GM19351 (cell line): ENCODE data around the gene RAB14.
"Not testable (repeated sequence)": the region's sequence is repeated elsewhere in the genome, so short reads cannot be mapped to it uniquely, and the experiment has no call there.

ENCODE experiments used
- ATAC-seq: cut with Tn5 transposase; IDR thresholded peaks from one replicate; pipeline ENCODE4 v1.9.1; 2021; ENCODE audit warnings: mild to moderate bottlenecking, moderate library complexity; ENCODE audit not compliant: unreplicated experiment

RAB14 gene

DNA sequence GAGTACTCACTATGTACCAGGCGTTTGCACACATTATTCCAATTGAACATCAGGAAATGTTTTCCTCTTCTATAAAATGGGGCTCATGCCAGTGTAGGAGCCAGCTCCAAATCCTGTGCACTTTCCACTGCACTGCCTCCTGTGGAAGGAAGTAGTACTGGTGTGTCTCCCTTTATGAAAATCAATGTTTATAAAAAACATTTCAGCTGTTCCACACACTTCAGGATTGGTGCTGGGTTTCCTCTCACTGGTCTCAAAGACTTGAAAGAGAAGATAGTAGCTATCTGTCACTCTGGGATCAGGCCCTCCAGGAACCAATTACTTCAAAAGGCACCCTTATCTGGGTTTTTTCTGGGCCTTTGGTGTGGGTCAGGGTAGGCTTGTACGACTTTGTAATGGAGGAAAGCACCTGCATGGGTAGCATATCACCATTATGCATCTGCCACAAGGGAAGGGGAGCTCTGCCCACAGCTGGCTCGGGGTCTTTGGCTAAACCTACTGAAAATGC, 32.5 kb downstream of the RAB14 start:
- ATAC-seq = no peak

DNA sequence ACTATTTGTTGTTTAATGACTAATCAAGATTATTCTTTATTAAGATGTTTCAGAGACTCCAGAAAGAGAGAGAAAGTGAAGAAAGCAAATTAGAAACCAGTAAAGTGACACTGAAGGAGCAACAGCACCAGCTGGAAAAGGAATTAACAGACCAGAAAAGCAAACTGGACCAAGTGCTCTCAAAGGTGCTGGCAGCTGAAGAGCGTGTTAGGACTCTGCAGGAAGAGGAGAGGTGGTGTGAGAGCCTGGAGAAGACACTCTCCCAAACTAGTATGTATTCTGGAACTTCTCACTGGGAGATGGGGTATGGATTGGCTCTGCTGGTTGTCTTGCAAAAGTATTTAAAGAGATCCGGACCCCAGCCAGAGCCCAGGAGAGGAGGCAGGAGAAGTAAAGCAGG, 33.6 kb downstream of the RAB14 start:
- ATAC-seq = no peak

DNA sequence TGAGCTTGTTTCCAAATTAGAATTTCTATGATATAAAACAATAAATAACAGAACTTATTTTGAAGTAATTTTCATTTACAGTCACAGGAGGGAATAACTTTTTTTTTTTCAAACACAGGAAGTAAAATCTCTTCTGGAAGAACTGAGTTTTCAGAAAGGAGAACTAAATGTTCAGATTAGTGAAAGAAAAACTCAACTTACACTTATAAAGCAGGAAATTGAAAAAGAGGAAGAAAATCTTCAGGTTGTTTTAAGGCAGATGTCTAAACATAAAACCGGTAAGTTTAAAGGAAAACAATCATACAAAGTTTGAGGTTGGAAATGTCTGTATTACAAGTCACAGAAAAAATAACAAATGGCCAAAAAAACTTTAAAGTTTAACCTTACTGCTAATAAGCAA, 41.6 kb downstream of the RAB14 start:
- no peak for ATAC-seq

DNA sequence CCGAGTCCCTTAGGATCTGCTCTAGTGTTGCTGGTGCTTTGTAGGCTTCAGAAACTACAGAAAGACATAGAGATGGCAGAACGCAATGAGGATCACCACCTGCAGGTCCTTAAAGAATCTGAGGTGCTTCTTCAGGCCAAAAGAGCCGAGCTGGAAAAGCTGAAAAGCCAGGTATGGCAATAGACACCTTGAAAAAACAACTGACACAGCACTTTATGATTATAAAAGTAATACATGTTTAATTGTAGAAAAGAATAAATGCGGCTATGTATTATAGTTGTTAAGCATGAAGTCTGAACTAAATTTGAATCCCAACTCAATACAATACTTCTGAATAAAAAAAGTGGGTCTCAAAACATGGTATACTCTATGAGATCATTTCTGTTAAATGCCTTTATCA, 43.7 kb downstream of the RAB14 start:
- ATAC-seq = no peak

DNA sequence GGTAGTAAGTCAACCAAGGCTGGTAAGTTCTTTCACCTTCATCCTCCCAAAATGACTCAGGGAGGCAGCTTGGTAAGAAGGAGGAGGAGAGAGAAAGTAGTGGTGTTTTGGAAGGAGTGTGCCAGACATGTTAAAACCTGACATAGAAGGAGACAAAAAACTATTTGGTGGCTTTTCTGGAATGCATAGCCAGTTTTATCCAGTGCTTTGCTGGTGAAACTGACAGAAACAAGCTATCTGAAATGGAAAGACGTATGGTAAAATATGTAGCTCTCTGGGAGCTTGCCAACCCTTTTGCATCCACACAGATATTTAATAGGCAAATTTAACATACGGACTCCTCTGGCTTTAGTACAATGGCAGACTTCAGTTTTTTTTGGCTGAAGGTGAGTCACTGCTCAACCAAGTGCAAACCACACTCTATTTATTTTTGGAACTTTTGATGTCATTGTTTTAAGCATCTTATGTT, 45.4 kb downstream of the RAB14 start:
- ATAC-seq = peak; percentile 87

DNA sequence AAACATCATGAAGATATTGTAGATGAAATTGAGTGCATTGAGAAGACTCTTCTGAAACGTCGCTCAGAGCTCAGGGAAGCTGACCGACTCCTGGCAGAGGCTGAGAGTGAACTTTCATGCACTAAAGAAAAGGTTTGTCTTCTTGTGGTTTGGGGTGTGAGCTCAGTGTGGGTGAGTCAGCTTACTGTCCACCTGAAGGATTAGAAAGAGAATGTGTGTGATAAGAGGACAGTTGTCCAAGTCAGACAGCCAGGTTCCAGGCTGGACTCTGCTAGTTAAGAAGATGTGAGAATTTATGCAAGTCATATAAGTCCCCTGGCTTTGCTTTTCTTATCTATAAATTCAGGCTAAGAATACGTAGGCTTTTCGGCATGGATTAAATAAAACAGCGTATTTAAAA, 46.9 kb downstream of the RAB14 start:
- ATAC-seq = no peak

DNA sequence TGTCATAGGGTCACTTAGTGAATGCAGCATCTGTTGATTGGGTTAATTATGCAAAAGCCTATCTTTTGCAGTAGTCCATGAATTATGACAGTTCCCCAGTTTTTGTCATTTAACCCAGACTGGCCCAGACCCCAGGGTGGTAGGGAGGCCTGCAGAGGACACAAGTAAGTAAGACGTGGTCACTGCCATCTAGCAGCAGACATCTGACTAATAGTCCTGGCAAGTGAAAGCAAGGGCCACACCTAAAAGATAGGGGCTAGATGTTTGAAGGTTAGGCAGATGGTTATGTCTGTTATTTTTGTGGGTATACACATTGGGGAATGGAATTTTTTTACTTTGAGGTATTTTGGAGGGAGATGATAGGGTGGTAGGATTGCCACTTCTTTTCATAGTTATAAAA, 48.0 kb downstream of the RAB14 start:
- ATAC-seq = no peak

DNA sequence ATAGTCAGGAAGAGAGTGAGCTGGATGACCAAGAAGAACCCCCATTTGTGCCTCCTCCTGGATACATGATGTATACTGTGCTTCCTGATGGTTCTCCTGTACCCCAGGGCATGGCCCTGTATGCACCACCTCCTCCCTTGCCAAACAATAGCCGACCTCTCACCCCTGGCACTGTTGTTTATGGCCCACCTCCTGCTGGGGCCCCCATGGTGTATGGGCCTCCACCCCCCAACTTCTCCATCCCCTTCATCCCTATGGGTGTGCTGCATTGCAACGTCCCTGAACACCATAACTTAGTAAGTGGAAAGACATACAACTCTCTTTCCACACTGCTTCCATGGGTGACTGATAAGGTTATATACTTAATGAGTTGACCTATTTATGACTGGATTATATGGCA, 51.5 kb downstream of the RAB14 start:
- ATAC-seq = no peak

DNA sequence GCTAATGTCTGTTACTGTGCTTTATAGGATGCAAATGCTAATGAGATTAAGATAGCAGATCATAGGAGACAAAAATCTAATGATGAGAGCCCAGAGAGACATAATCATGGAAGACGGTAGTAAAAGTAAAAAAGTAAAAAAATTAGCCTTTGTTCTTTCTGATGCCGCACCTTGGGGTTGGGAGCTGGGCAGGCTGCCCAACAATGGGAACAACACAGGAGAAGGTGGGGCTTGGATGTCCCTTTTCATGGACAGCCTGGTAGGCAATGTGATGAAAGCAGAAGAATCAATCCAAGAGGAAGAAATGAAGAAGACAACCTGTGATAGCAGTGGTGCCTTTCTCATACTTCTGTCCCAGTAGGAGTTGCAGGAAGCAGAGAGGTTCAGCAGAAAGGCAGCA, 57.2 kb downstream of the RAB14 start:
- ATAC-seq = no peak

DNA sequence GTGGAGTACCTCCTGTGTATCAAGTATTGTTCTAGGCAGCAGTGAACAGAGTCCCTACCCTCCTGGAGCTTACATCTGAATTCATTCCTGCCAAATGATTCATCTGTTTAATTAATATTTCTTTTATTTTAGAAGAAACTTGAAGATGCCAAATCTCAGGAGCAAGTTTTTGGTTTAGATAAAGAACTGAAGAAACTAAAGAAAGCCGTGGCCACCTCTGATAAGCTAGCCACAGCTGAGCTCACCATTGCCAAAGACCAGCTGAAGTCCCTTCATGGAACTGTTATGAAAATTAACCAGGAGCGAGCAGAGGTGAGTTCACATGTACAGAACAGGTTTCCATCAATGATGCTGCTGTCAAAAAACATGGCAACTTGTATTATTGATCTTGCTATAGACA, 57.9 kb downstream of the RAB14 start:
- no peak for ATAC-seq

DNA sequence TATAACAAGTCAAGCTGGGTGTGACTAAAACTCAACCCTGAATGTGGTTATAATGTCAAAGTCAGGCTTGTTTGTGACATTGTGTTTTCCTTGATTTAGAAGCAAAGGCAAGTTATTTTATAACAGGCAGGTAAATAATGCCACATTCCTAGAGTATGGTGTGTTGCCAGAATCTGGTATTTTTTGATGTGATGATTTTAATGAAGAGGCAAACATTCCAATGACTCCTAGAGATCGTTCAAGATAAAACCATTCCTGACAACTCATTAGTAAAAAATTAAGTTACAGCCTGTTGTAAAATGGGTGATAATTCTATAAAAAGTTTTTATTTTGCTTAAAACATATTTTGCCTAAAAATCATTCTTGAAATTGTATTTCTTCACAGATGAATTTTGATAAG, 60.0 kb downstream of the RAB14 start:
- ATAC-seq = no peak

DNA sequence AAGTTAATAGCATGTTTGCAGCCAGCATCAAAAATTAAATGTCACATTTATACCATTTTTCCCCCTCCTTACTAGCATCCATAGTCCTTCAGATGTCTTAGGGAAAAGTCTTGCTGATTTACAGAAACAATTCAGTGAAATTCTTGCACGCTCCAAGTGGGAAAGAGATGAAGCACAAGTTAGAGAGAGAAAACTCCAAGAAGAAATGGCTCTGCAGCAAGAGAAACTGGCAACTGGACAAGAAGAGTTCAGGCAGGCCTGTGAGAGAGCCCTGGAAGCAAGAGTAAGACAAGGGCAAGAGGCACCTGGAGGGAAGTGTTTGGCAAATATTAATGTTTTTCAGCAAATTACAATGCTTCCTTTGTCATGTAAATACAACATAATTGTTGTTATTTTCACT, 60.4 kb downstream of the RAB14 start:
- ATAC-seq = no peak

DNA sequence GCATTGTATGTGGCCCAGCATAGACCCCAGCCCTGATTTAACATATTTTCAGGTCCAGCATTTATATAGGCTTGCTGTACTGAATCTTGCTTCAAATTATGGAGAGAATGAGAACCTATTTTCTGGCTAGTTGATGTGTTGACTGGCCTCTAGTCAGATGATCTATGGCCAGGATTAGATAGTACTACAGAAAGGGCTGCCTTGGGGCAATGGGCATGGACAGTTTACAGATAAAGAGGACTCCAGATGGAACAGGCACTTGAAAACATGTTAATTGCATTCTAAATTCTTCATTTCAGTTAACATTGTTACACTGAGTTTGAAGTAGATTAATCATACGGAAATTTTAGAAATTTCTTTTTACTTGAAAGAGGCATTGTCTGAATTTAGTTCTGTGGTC, 61.5 kb downstream of the RAB14 start:
- no peak for ATAC-seq

DNA sequence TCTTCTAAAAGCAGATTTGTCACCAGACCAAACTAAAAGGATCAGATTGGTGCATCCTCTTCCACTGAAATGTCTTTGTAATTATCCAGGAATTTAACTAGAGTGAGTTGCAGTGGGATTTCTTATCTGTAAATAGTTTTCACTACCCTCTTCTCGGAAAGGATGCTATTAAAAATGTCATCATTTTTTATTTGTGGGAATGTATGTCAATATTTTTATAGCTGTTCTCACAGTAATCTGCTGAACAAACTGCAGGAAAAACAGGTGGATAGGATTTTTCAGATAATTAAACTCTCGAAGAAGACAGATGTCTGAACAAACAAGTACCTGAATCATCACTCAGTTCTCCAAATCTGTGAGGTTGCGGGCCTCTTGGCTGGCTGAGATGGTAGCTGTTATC, 62.7 kb downstream of the RAB14 start:
- no peak for ATAC-seq

DNA sequence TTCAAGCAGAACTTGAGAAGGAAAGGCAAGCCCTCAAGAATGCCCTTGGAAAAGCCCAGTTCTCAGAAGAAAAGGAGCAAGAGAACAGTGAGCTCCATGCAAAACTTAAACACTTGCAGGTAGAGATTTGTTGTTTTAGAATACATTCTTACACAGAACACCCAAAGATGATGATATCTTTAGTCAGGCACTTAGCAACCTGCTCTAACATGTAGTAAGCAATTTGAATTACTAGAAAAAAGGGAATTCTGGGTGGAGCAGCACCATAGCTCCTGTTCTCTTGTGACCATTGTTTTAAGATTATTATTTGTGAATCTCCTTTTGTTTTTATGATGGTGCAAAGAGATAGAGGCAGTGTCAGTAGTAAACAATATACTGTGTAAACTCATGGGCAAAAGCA, 63.1 kb downstream of the RAB14 start:
- ATAC-seq = no peak

DNA sequence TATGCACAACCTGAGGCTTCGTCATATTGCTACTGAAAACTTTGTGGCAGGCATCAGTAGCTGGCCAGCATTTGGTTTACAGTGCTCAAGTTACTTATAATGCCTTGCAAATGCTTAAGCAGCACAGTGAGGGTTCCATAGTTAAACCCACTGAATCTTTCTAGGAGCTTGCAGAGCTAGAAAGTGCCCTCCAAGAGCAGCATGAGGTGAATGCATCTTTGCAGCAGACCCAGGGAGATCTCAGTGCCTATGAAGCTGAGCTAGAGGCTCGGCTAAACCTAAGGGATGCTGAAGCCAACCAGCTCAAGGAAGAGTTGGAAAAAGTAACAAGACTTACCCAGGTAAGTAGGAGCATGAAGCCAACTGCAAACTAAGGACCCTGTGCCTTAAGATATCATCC, 66.0 kb downstream of the RAB14 start:
- ATAC-seq = no peak

DNA sequence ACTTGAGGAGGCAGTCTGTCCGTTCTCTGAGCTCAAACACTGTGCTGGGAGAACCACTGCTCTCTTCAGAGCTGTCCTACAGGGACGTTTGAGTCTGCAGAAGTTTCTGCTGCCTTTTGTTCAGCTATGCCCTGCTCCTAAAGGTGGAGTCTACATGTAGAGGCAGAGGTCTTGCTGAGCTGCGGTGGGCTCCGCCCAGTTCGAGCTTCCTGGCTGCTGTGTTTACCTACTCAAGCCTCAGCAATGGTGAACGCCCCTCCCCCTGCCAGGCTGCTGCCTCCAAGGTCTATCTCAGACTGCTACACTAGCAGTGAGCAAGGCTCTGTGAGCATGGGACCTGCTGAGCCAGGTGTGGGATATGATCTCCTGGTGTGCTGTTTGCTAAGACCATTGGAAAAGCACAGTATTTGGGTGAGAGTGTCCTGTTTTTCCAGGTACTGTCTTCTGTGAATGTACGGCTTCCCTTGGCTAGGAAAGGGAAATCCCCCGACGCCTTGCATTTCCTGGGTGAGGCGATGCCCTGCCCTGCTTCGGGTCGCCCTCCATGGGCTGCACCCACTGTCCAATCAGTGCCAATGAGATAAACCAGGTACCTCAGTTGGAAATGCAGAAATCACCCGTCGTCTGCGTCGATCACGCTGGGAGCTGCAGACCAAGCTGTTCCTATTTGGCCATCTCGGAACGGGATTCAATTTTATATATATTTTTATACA, 68.4 kb downstream of the RAB14 start:
- no peak for ATAC-seq

DNA sequence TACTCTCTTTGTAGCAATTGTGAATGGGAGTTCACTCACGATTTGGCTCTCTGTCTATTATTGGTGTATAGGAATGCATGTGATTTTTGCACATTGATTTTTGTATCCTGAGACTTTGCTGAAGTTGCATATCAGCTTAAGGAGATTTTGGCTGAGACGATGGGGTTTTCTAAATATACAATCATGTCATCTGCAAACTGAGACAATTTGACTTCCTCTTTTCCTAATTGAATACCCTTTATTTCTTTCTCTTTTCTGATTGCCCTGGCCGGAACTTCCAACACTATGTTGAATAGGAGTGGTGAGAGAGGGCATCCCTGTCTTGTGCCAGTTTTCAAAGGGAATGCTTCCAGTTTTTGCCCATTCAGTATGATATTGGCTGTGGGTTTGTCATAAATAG, 72.3 kb downstream of the RAB14 start:
- ATAC-seq = not testable (repeated sequence)
